ENCODE measurements around the gene VAPB.
"Not testable (repeated sequence)": the region's sequence is repeated elsewhere in the genome, so short reads cannot be mapped to it uniquely, and the experiment has no call there.

The VAPB gene

DNA sequence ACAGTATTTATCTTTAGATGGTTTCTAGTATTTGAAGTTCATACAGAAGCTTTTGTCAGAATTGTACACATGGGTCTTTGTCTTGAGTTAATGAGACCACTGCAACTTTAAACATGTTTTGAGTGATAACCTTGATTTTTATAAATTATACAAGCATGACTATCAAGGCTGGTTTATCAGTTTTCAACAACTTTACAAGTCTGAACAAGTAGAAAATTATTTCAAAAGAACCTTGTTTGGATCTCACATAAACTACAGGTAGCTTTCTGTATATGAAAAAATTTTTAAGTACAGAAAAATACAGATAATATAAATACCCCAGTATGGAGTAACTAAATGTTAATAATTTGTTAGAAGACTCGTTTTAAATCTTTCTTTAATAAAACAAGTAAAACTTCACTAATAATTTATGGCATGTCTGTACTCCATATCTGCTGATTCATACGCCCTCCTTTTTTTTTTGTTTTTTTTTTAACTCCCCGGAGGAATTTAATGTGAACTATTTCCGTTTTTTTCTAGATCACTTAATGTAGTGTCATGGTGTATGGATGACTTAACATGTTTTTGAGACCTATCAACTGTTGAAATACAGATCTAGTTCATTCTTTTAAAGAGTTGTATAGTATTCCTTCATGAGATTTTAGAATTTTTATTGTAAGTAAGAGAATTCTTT, 18.3 kb downstream of the VAPB start:
- DNase-seq (ENCODE audit: low spot score) (peak; percentile 21), FAIRE-seq (no peak)

DNA sequence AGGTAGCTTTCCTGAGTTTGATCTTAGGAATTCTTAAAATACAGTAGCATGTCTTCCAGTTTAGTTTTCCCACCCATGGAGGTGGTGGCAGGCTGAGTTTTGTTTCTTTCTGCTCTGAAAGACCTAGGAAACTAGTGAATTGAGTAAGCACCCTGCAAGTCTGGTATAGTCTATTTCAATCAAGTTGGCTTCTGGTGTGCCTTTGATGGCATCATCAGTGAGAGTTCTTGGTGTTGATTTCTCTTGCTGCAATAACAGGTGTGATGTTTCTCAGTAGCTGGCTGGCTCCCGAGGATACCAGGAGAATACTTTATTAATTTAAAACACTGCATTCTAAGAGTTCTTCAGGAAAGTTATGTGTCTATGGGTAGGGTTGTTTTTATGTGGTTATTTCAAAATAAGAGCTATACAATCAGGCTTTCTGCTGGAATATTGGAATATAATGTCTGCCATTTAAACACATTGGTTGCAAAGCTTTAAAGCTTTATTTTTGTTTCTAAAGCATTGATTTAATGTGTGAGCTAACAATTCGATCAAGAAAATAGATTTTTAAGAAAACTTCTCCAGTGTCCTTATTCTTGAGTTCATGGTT, 19.0 kb downstream of the VAPB start:
- FAIRE-seq (no peak), DNase-seq (ENCODE audit: low spot score) (no peak)

DNA sequence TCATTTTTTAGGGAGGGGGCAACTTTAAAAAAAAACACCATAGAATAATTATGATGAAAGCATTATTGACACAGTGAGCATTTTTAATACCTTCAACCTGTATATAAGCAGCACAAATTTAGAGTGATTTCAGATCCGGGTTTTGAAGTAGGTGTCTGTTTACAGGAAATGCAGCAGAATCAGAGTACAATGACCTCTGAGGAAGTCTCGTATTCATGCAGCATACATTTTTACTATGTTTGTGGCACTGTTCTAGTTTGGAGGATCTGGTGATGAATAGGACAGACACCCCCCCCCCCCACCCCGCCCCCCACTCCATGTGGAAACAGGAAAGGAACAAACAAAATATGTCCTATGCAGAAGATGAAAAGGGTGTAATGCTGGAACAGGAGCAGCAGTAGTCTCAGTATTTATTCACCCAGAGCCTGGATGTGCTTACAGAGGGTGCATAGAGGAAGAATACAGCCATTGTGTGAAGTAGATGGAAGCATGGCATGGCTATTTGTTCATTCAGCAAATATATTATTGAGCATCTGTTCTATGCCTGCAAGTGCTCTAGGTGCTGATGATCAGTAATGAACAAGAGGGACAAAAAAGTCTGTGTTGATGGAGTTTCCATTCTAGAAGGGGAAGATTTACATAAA, 19.7 kb downstream of the VAPB start:
- FAIRE-seq (no peak), DNase-seq (ENCODE audit: low spot score) (no peak)

DNA sequence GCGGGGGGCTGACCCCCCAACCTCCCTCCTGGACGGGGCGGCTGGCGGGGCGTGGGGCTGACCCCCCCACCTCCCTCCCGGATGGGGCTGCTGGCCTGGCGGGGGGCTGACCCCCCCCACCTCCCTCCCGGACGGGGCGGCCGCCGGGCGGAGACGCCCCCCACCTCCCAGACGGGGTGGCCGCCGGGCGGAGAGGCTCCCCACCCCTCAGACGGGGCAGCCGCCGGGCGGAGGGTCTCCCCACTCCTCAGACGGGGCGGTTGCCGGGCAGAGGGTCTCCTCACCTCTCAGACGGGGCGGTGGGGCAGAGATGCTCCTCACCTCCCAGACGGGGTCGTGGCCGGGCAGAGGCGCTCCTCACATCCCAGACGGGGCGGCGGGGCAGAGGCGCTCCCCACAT, 25.2 kb downstream of the VAPB start:
- not testable (repeated sequence) for FAIRE-seq; DNase-seq (ENCODE audit: low spot score)

DNA sequence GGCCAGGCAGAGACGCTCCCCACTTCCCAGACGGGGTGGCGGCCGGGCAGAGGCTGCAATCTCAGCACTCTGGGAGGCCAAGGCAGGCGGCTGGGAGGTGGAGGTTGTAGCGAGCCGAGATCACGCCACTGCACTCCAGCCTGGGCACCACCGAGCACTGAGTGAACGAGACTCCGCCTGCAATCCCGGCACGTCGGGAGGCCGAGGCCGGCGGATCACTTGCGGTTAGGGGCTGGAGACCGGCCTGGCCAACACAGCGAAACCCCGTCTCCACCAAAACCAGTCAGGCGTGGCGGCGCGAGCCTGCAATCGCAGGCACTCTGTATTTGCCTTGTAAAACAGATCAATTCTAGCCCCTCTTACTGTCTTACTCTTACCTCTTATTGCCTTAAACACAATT, 25.8 kb downstream of the VAPB start:
- not testable (repeated sequence) for DNase-seq (ENCODE audit: low spot score); FAIRE-seq

DNA sequence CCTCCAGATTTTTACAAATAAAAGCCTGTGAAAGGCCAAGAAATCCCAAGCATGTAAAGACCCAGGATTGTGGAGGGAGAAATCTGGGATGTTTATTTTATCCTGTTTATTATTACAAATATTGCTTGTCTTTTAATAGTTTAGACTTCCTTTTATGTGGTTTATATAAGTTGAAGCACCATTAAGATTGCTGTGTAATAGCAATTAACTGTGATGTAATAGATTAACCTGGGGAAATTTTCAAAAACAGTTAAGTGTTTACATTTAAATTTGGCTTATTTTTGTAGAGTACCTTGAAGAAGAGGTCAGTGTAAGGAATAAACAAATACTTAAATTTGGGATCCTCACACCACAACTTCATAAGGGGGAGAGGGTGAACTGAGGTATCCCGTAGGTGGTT, 27.0 kb downstream of the VAPB start:
- FAIRE-seq (no peak), DNase-seq (ENCODE audit: low spot score) (no peak)

DNA sequence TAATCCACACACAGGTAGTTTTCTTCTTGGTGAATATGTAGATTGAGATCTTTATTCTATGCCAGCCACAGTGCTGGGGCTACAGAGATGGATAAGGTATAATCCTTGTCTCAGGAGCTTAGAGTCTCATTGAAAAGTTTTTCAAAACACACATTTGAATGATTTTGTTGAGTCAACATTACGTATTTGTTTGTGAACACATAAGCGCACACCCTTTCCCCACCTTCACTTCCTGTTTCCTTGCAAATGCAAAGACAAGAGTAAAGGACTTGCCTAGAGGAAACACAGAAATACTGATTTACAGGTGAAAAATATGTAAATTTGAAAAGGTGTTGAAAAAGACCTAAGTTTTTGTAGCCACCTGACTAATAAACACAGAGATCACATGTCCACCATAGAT, 27.8 kb downstream of the VAPB start:
- FAIRE-seq (no peak), DNase-seq (ENCODE audit: low spot score) (no peak)

DNA sequence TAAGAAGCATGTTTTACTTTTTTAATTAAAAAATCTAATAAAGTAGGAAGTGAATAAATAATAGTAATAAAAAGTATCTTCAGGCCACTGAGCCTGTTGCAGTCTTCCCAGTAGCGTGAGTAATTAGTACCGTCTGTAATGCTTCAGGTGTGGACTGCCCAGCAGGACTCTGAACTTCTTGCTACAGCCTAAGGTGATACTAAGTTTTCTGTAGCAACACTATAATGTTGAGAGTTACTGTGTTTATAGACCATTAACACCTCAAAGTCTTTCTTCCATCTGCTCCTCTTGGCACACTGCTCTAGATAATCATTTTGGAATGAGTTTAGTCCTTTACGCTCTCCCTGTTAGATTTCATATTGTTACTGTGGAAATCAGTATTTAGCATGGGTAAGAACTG, 28.4 kb downstream of the VAPB start:
- FAIRE-seq (no peak), DNase-seq (ENCODE audit: low spot score) (no peak)

DNA sequence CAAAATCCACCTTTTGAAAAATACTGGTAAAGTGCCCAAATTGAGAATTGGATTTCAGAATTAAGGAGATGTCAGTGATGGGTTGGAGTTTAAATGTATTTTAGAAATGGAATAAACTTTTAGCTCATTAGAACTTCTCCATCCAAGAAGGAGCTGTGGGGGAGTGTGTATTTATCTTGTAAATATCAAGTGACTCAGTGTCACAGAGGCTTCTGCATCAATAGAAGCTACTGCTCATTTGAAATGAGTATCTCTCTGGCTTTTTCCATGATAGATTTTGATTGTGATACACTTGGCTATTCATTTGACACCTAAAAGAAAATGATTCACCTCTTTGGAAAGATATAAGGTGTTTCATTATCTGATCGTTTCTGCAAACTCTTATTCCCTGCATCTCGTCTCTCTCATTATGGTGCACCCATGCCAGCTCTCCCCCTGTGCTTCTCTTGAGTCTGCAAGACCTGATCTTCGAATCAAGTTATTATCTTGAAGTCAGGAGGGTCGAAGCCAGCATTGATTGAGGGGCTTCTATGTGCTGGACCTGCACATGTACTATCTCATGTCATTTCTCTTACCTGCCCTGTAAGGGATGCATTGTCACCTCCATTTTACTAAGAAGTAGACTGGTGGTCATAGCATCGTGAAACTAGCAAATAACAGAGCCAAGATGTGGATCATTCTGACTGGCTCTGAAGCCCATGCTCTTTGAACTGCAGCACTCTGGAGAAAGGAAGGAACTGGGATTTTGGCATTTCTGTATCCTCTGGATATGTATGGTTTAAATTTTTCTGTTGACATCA, 30.1 kb downstream of the VAPB start:
- no peak for DNase-seq (ENCODE audit: low spot score)
- no peak for FAIRE-seq

DNA sequence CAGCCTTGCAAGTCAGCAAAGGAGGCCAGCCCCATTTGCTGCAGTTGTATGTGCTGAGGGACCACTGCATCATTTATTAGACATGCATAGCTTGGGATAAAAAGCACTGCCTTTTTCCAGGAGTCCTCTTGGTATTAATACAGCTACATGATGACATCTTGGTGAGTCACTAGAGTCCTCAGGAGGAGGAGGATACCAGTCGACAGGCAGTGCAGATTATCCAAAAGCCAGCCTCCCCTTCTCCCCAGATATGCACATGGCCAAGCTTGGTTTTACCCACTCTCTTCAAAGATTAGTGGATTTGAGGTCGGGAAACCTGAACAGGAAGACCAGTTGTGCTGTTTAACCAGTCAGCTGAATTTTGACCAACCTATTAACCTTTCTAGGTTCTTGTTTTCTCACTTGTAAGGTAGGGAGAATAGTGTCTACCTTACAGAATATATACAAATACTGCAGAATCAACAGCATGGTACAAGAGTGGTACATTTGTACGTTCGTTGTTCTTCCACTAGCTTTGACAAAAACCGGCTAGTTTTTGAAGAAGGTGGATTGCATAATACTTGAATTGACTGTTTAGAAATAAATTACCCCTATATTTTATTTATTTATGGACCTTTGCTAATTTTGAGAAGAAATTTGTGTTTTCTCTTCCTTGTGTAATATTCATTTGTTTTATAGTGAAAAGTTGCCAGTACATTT, 31.9 kb downstream of the VAPB start:
- DNase-seq (ENCODE audit: low spot score) (peak; percentile 61), FAIRE-seq (peak; percentile 5)

DNA sequence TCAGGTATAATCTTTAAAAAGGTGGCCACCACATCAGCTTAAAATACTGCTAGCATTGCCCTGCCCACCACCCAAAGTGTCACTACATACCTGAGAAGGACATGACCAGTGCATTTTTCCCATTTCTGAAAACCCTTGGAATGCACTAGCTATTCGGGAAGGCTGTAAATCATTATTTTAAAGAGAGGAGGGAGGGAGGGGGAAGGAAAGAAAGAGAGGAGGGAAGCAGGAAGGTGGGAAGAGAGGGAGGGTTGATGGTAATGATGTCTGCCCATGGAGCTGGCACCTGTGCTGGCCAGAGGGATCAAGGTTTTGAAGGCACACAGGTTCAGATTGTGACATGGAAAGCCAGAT, 32.4 kb downstream of the VAPB start:
- no peak for DNase-seq (ENCODE audit: low spot score)
- no peak for FAIRE-seq

DNA sequence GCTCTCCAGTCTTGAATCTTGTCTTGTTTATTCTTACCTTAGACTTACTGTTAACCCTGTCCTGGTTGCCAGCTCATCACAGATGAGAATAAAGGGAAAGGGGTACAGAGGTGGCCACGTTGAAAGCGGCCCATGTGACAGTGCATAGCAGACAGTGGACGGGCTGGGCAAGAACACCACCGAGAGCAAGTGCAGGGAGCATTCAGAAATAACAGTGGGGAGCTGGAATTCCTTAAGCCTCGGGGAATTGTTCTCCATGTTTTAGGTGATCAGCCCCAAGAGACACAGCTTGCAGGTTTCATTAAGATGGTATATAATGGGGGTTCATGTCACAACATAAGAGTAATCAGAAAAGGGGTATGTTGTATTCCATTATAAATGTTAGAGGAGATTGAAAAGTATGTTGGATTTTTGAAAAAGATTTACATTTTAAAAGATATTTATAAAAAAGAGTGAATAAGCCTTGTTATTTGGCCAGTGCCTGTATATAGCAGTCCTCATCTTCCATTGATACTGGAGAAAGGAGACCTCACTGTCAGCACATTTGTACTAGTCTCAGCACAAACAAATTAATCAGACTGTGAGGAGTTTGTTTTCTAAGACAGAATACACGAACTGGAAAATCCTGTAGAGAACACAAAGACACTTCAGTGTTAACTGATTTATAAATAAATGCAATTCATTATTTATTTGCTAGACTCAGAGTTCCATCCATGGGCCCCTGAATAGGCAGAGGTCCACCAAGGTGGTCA, 35.4 kb downstream of the VAPB start:
- DNase-seq (ENCODE audit: low spot score) (no peak), FAIRE-seq (no peak)

DNA sequence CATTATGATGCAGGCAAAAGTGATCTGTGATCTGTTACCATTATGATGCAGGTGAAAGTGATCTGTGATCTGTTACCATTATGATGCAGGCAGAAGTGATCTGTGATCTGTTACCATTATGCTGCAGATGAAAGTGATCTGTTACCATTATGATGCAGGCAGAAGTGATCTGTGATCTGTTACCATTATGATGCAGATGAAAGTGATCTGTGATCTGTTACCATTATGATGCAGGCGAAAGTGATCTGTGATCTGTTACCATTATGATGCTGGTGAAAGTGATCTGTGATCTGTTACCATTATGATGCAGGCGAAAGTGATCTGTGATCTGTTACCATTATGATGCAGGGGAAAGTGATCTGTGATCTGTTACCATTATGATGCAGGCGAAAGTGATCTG, 38.5 kb downstream of the VAPB start:
- FAIRE-seq; DNase-seq (ENCODE audit: low spot score): not testable (repeated sequence)

DNA sequence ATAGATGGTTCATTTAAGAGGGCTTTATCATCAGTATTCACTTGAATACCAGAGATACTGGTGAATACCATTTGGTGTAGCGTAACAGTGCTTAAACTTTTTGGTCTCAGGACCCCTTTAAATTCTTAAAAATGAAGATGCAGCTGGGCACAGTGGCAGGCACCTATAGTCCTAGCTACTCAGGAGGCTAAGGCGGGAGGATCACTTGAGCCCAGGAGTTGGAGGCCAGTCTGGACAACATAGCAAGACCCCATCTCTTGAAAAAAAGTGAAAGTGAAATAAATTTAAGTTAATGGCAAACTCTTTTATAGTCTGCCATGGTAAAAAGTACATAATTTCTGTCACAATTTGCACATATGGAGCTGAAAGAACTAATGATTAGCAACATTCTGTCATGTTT, 39.3 kb downstream of the VAPB start:
- FAIRE-seq (no peak), DNase-seq (ENCODE audit: low spot score) (no peak)

DNA sequence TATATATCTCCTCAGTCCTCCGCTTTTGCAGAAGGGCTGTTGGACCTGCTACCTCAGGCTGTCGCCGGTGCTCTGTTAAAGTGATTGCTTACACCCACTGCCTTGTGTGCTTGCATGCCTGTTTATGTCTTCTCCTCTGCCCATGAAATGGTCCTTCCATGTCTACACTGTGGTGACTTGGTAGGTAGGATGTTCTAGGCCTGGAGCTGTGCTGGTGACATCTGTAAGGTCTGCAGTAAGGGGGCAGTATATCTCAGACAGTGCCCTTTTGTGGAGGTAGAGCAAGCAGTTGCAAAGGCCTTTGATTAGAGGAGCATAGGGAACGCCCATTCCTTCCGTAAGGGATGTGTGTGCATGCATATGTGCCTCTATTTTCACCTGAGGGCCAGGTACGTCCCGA, 40.3 kb downstream of the VAPB start:
- FAIRE-seq (no peak), DNase-seq (ENCODE audit: low spot score) (no peak)

DNA sequence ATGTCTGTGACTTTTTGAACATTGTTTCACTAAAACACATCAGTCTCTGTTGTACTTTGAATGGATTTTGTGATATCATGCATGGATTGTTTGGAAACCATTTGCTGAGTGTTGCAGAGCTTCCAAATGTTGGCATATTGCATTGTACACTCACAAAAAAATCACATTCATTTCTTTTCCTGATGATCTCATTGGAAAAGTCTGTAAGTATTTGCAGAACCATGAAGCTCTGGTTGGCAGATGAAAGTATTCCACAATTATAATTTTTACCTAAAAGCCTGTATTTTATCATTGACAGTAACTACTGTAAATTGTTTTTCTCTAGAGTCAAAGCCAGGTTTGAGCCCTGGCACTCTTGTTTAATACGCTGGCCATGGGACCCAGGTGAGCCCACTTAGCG, 42.1 kb downstream of the VAPB start:
- no peak for FAIRE-seq

DNA sequence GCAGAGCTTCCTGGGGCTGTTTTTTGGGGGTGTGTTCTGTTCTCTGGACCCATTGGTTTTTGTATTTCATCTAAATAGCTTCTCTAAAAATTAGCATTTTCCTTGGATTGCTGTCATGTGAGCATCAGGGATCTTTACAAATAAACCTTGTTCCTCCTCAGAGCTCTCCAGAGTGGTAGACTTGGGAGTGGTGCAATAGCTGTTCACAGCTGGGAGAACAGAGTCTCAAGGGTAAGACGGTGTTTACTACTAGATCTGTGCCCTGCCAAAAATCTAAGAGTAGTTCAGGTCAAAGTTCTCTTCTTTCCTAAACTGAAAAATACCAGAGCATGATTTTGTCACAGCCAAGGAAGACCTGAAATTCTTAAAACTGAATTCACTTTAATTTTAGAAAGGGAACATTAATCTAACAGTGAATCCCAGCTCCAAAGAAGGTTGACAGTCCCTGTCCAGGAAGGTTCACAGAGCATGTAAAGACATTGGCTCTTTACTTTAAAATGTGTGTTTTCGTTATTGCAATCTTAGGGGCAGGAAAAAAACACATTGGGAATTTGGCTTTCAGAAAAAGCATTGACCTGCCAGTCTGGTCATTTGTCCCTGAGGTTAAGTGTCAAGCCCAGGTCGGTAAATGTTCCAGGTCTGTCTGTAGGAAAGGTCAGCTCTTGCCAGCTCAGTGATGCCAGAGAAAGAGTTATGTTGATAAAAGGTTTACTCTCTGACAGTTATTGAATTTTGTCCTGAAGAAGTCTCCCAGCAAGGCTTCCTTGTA, 43.3 kb downstream of the VAPB start:
- DNase-seq (ENCODE audit: low spot score) (no peak), FAIRE-seq (no peak)

More for the DNA sequence above, 42.1 kb downstream of the VAPB start:
- DNase-seq (ENCODE audit: low spot score), result no peak

DNA sequence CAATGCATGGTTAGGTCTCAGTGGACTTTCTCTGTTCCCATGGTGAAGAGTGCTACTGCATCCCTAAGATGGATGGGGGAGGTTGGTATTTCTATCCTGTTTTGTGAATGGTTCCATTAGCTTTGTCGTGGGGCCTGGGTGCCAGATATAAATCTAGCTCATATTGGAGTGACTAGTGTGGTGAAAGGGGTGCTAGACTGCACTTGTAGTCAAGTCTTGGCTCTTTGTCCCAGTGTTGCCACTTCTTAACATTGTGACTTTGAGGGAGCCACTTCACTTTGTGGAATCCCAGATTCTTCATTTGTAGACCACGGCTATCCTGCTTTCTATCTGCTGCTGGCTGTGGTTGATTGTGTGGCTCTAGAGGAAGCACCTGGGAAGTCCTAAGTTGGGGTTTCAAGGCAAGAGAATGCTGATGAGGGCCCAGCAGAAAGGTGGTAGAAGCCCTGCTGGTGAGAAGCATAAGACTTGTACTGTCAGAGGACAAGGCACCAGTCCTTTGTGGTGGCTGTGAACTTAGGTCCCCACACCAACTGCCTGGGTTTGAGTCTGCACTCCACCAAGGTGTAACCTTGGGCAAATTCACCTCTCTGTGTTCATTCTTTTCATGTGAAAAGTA, 44.1 kb downstream of the VAPB start:
- FAIRE-seq, result no peak
- no peak for DNase-seq (ENCODE audit: low spot score)

DNA sequence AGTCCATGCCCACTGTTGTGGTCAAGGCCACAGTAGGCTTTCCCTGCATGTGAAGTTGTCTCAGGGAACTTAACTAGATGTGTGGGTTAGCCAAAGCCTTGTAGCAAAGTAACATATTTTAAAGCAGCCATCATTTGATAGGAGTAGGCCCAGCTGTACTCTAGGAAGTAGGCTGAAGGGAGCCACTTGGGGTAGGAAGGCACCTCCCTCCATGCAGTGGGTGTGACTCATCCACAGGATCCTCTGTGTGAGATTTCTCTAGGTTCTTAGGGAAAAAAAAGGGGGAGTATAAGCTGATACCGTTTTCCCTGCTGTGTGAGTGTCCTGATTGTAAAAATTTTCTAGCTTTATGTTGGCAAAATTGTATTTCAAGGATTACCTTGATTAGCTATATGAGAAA, 44.7 kb downstream of the VAPB start:
- DNase-seq (ENCODE audit: low spot score) (peak; percentile 33), FAIRE-seq (no peak)

DNA sequence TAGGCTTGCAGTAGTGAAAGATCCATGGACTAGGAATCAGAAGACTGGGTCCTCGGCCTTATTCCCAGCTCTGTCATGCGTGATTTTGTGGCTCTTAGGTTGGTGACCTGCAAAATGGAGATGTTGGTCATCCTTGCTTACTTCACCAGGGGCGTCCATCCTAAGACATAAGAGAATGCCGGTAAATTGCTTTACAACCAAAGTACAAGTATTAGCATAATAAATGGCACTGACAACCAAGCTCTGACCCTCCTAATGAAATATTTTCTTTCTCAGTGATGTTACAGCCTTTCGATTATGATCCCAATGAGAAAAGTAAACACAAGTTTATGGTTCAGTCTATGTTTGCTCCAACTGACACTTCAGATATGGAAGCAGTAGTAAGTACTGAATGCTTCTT, 45.3 kb downstream of the VAPB start:
- DNase-seq (ENCODE audit: low spot score), result no peak
- FAIRE-seq, result no peak
